ENCODE measurements around the gene UMAD1.

Gene UMAD1

GRCh38 chr7:7911369-7912123 is 271.0 kb downstream of the UMAD1 start:
- peak; percentile 90 for DNase-seq (ENCODE audit: low read depth)

GRCh38 chr7:7912937-7913336 is 272.4 kb downstream of the UMAD1 start:
- no peak for TF ChIP-seq CTCF (conservative IDR thresholded peaks at IDR 0.05; ENCODE audit: low read depth, low read length)
- no peak overlapping the region for H3K4me3 ChIP-seq (ENCODE audit: low read depth, low read length)

More at GRCh38 chr7:7911369-7912123, 271.0 kb downstream of the UMAD1 start:
- TF ChIP-seq CTCF (conservative IDR thresholded peaks at IDR 0.05; ENCODE audit: low read depth, low read length), result no peak
- H3K4me3 ChIP-seq (ENCODE audit: low read depth, low read length), result no peak overlapping the region

GRCh38 chr7:7913504-7913903 is 273.0 kb downstream of the UMAD1 start:
- no peak for TF ChIP-seq CTCF (conservative IDR thresholded peaks at IDR 0.05; ENCODE audit: low read depth, low read length)
- no peak overlapping the region for H3K4me3 ChIP-seq (ENCODE audit: low read depth, low read length)
- DNase-seq (ENCODE audit: low read depth), result peak; percentile 60

More at GRCh38 chr7:7912937-7913336, 272.4 kb downstream of the UMAD1 start:
- no peak for DNase-seq (ENCODE audit: low read depth)

GRCh38 chr7:7914547-7914946 is 274.0 kb downstream of the UMAD1 start:
- no peak overlapping the region for H3K4me3 ChIP-seq (ENCODE audit: low read depth, low read length)
- no peak for DNase-seq (ENCODE audit: low read depth)
- no peak for TF ChIP-seq CTCF (conservative IDR thresholded peaks at IDR 0.05; ENCODE audit: low read depth, low read length)

GRCh38 chr7:7916064-7916463 is 275.5 kb downstream of the UMAD1 start:
- H3K4me3 ChIP-seq (ENCODE audit: low read depth, low read length), result no peak overlapping the region
- DNase-seq (ENCODE audit: low read depth), result no peak
- TF ChIP-seq CTCF (conservative IDR thresholded peaks at IDR 0.05; ENCODE audit: low read depth, low read length), result no peak

GRCh38 chr7:7917593-7917992 is 277.0 kb downstream of the UMAD1 start:
- TF ChIP-seq CTCF (conservative IDR thresholded peaks at IDR 0.05; ENCODE audit: low read depth, low read length), result no peak
- DNase-seq (ENCODE audit: low read depth), result no peak
- H3K4me3 ChIP-seq (ENCODE audit: low read depth, low read length), result no peak overlapping the region

Measured in choroid plexus epithelial cell (primary cell).